Stimulated activated CD4-positive, alpha-beta T cell treated with anti-CD3 and anti-CD28 coated beads, Interleukin-15, amount 100 ng/mL, for 48 hours (primary cell): ENCODE data around the gene COPS7A.

Experiments
- DNase-seq, 2 donors: peaks; one replicate each; pipeline ENCODE4 v3.0.0-alpha.2; 2020; ENCODE audit warnings: low read depth in 2 of 2

Gene COPS7A, protein sequence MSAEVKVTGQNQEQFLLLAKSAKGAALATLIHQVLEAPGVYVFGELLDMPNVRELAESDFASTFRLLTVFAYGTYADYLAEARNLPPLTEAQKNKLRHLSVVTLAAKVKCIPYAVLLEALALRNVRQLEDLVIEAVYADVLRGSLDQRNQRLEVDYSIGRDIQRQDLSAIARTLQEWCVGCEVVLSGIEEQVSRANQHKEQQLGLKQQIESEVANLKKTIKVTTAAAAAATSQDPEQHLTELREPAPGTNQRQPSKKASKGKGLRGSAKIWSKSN

DNA sequence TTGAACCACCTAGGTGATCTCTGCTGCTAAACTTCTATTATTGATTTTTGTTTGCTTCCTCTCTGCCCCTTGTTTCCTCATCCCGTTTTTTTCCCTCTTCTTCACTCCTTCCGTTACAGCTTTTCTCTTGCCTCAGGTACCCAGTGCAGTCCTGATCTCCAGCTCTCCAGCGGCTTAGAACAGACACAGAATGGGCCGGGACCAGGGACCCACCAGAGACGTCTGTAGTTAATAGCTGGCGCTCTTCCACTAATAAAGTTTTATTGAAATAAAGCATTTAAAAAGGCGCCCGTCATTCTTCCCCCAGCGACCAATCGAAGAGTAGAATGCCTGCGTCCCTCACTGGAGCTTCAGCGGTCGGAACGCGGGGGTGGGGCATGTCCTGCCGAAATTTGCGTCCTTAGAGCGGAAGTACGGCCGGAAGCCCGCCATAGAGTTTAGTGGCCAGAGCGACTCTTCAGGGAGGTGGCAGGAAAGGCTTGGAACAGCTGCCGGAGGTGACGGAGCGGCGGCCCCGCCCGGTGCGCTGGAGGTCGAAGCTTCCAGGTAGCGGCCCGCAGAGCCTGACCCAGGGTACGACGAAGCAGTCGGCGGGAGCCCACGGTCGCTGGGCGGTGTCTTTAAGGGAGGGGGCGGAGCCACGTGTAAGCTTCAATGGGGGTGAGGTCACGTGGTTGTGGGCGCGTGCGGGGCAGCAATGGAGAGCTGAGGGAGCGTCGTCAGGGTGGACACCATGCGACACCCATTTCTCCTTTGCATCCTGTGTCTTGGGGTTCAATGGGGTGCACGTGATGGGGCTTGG lies at the start of gene COPS7A:
Gene COPS7A, plus strand, starts transcription at position 440 of the 802 bp plus-strand sequence. CDS start 611 bp downstream, outside the sequence.
- DNase-seq, result peak; percentile 94 to 97

DNA sequence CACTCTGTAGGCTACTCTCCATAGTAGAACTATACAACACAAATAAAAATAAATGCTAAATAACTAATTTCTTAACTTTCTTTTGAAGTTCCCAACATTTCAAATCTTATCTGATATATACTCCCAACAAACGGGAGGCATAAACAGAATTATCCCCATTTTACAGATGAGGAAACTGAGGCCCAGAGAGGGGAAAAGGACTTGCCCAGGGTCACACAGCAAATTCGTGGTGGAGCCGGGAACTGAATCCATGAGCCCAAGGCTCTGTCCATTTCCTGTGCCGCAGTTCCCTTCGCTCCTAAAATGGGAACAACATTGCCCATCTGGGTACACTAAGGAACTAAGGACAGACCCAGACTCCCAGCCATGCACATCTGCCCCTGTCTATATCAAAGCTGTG lies 46.9 kb upstream of the COPS7A start:
- DNase-seq, result no peak

DNA sequence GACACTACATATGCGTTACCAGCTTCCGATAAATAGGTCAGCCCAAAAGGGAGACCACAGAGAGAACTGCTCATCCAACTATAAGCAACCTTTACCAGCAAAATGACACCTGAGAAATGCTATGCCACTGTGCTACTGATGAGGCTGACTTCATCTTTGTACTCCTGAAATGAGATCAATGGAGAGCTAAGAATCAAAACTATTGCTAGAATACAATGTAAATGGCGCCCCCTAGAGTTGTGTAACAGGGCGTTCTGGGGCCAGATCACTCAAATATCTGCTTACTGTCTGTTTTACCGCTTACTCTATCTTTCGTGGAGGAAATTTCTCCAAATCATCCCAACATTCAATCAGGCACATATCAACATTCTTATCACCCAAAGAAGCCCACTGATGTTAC lies 39.2 kb upstream of the COPS7A start:
- DNase-seq, result peak in 1 of 2 donors; percentile 44

GRCh38 chr12:6685814-6686213 lies 38.0 kb upstream of the COPS7A start:
- DNase-seq, result no peak

DNA sequence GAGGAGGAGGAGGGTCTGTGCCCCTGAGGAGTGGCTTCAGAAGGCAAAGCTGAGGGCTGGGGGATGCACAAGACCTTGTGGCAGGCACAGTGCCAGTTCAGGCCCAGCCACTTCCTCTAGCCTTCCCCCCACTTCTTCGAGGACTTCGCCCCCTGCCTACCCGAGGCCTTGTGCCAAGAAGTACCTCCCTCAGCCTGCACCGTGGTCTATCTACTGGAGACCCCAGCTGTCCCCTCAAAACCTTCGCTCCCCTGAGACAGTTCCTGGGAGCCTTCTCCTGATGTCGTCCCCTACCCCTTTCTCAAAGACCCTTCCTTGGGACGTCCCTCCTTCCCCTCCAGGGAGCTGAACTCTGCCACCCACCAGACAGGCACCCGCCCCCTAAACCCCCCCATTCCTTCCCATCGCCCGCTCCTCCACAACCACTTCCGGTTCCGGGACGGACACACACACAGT lies 35.3 kb upstream of the COPS7A start:
- DNase-seq, result peak in 1 of 2 donors; percentile 14

GRCh38 chr12:6688999-6689882 lies 34.6 kb upstream of the COPS7A start, which contains the start of gene ZNF384:
TSS of gene ZNF384 (minus strand) at chr12:6689375. CDS start at chr12:6679520, 9,855 bp downstream.
- peak; percentile 88 to 93 for DNase-seq

- no peak for DNase-seq
Measured at GRCh38 chr12:6691473-6691872, 32.4 kb upstream of the COPS7A start.

GRCh38 chr12:6692888-6693287 lies 31.0 kb upstream of the COPS7A start:
- DNase-seq, result no peak

DNA sequence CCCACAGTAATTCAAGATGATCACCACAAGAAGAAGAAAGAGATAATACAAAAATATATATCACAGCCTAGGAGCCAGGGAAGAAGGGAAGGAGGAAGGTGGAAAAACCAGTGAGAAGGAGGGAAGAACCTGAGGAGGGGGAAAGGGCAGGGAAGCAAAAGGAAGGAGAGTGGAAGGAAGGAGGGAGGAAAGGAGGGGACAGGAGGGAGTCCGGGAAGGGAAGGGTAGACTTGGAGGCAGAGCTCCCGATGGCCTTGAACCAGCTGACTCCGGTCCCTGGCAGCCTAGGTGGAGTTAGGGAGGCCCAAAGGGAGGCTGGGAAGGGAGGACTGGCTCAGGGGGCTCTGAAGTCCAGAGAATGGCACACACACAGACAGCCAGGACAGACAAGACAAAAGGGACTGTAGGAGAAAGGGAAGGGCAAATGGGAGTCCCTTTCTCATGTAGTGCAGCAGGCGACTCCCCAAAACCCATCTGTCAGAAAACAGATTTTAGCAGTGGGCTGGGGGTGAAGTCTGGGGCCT lies 30.0 kb upstream of the COPS7A start:
- no peak for DNase-seq

DNA sequence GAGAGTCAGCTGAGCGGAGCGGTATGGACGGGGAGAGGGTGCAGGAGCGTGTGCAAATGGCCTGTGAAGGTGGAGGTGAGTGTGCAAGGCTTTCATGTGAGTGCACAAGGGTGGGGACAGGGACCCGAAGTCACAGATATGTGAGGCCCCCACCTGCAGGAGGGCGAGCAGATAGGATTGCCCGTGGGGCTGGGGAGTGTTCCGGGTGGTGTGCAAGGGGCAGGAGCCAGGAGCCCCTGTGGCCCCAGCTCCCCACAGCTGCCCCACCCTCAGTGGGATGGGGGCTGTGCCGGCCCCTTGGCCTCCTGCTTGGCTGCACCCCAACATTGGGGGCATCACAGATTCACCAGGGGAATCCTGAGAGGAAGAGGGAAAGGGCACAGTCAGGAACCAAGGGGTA lies 29.1 kb upstream of the COPS7A start:
- DNase-seq, result no peak

DNA sequence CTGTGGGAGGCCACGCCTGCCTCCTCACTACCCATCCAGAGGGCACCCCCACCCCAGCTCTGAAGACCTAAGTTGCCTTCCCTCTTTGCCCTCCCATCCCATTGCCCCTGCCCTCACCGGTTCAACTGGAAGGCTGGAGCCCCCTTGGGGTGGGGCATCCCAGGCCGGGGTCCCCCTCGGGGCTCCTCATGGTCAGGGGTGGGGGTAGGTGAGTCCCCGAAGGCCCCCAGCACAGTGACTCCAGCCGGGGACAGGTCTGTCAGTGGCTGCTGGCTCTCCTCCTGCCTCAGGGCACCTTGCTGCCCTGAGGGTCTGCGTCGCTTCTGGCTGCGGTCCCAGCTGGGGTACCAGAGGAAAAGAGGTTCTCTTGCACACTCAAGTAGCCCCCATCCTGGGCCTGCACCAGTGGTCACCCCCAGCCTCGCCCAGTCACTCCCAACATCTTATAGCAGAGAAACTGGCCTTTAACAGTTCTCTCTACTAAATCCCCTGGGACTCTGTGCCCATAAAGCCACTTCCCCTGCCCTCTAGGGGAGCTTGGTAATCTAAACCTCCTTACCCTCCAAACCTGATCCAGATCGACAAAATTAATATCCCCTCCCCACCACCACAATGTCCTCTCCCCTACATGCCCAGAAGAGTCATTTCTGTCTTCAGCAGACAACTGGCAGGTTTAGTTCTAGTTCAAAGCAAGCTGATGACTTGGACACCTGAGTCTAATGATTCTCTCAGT lies 28.4 kb upstream of the COPS7A start:
- DNase-seq, result no peak

DNA sequence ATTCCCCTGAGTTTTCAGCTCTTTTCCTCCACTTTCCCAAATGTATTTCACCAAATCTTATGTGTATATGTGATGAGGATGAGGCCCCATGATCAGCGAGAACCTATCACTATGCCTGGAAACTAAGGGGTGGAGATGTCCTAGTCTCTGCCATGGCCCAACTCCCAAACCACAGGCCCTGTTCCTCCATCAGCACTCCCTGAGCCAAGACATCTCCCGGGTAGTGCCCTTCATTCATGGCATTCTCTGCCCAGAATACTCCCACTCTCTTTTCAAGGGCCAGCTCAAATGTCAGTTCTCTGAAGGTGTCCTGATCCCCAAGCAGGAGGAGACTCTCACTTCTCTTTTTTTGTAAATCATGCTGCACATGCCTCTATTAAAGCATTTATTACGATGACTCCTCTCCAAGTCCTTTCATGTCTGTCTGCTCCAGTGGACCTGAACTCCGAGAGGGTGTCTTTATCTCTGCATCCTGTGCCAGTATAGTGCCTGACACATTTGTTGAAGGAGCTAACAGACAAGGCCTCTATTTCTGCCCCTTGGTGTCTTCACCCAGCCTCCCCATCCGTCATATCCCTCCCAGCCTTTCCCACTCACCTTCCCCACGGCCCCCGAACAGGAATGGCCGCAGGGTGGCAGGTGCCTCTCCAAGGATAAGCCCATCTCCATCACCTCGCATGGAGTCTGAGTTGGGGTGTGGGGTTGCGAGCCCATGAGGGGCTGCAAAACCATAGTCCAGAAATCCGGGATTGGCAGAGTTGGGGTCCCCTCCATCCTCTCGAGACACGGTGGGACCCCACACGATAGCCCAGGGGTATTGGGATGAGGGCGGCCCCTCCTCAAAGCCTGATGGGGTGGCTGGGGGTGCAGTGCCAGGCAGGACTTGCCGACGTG lies 26.9 kb upstream of the COPS7A start:
- DNase-seq, result no peak

DNA sequence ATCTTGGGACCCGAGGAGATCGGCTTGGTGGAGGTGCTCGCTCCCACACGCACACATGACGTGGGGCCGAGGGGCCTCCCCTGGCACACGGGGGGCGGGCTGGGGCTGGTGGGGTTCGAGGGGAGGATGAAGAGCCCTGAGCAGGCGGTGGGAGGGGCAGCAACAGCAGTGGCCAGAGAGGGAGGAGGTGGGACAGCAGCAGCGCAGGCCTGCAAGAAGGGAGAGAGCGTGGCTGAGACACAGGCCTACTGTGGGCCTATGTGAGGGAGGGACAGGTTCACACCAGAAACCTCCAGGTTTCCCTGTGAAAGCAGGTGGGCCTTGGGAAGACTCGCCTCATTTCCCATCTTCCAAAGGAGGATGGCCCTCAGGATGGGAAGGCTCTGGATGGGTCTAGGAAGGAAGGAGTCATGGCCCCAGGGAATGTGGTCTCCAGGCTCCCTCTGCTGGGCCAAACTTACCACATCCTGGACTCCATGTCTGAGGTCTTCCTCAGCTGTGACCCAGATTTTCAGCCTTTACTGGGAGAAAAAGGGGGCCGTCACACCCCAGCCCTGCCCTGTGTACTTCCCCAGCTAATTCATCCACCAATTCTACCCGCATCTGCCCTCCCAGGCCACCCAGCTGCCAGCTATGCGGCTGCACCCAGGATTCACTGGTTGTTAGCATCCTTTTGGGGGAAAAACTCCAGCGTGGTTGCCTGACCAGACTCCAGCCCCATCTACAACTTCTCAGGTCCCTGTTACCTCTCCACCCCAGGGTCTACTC lies 26.1 kb upstream of the COPS7A start:
- no peak for DNase-seq

DNA sequence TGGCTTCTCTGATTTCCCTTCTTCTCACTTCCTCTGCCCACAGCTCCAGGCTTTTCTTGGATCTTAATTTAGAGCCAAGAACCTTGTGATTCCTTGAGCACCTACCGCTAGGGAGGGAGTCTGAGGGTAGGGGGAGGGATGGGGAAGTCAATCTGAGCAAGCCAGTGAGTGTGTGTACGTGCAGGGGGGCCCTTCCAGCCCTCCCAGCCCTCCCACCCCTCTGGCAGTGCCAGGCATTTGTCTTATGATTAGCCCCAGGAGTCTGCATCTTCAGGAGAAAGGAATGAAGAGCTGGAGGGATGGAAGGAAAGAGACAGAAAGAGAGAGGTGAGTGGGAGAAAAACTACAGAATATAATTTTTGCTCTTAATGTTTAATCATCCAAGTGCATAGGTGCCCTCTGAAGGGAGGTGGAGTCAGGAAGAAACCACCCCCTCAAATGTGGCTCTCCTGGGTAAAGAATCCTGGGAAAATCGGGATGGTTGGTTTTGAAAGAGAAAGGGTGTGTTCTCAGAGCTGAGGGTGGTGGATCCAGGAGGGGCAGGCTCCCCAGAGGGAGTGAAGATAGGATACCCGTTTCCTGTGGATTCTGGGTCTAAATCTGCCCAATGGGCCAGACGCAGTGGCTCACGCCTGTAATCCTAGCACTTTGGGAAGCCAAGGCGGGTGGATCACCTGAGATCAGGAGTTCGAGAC lies 25.3 kb upstream of the COPS7A start:
- DNase-seq, result no peak

GRCh38 chr12:6699259-6699988 lies 24.4 kb upstream of the COPS7A start:
- DNase-seq, result no peak

DNA sequence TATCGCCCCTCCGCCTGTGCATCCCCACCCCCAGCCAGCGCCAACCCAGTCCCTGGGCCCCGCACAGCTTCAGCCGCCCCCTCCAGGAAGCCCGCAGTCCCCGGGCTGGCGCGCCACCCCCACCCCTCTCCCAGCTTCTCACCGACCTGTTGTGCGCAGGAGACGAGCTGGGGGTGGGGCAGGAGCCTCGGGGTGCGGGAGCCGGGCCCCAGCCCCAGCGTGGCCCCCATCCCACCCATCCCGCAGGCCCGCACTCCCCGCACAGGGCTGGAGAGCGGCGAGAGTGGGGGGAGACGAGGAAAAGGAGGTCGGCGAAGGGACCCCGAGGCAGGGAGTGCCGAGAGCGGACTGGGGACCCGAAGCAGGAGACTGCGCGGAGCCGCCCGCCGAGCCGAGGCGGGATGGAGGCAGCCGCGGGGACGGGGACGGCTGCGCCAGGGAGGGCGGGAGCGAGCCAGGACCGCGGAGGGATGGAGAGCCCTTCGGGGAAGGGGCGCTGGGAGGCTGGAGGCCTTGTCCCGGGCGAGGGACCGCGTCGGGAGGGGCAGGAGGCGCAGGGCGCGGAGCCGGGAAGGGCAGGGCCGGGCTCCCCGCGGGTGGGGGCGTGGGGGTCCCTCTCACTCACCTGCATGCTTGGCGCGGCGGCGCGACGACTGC lies 23.7 kb upstream of the COPS7A start:
- DNase-seq, result no peak

- DNase-seq, result peak in 1 of 2 donors; percentile 37
Measured at GRCh38 chr12:6700646-6701051, 23.2 kb upstream of the COPS7A start, which contains the start of gene PIANP. TSS of gene PIANP (minus strand) at chr12:6700815. CDS start at chr12:6698061, 2,754 bp downstream.
